Progenitor cell of endocrine pancreas (in vitro differentiated cells): ENCODE results near the gene TRIM41. TPM values are rescaled to one million over a fixed set of nuclear protein-coding genes. Genes with fewer than 3 reads are reported as not detected.
A peak's percentile ranks its signal among the peaks of the same experiment; 100 is the strongest.
"Not testable (repeated sequence)": the region's sequence is repeated elsewhere in the genome, so short reads cannot be mapped to it uniquely, and the experiment has no call there.

Experiments used
- DNase-seq: peaks from one replicate; pipeline ENCODE4 v3.0.0; 2021; ENCODE audit warnings: low spot score; ENCODE audit not compliant: unreplicated experiment
- H3K27ac Mint-ChIP-seq: 2 replicates; pipeline ENCODE4 v1.8.0; 2021; ENCODE audit warnings: mild to moderate bottlenecking, moderate library complexity, mixed read lengths
- H3K27me3 Mint-ChIP-seq: 2 replicates; pipeline ENCODE4 v1.8.0; 2021; ENCODE audit warnings: mixed read lengths
- H3K36me3 Mint-ChIP-seq: 2 replicates; pipeline ENCODE4 v1.8.0; 2022; ENCODE audit warnings: mixed read lengths; ENCODE audit not compliant: insufficient read depth
- H3K4me1 Mint-ChIP-seq: 2 replicates; pipeline ENCODE4 v1.8.0; 2021; ENCODE audit warnings: low read depth, mixed read lengths
- H3K4me3 Mint-ChIP-seq: 2 replicates; pipeline ENCODE4 v1.8.0; 2021; ENCODE audit warnings: low read depth, mild to moderate bottlenecking, moderate library complexity, mixed read lengths
- H3K9me3 Mint-ChIP-seq: 2 replicates; pipeline ENCODE4 v1.8.0; 2021; ENCODE audit warnings: low read depth, mixed read lengths
- CTCF ChIP-seq: fragments of 200-600 bp; sonication (generic); IDR thresholded peaks from one replicate; pipeline ENCODE4 v1.5.0; 2021; ENCODE audit warnings: antibody characterized with exemption, mild to moderate bottlenecking; ENCODE audit not compliant: unreplicated experiment
- total RNA-seq: library from RNA; stranded (reverse); gene quantifications from 2 replicates; pipeline ENCODE4 v1.2.1, GENCODE V29; 2021

Gene TRIM41
- total RNA-seq, 1 donor from 2014 or later: 37.6 TPM

DNA sequence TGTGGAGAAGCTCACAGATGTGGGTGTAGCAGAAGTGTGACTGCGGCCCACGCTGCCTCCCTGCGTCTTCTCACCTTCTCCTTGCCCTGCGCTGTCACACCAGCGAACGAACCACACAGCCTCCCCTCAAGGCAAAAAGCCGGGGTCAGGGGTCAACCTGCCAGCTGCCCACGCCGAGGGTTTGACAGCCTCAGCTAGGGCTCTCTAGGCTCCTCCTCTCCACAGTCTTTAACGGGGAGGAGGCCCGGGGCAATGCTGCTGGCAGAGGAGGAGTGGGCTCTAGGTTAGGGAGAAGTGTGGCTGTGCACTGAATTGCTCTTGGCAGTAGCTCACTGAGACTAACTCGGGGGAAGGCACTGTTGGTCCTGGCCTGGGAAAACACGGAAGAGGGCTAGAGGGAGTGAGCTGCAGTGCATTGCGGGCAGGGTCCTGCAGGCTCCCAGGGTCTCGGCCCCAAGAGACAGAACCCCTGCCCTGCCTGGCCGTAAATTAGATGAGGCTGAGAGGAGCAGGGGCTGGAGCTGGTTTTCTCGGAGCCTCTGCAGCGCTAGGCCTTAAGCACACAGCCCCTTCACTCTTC is 42.1 kb downstream of the TRIM41 start:
- Mint-ChIP-seq H3K9me3 (no peaks in the 10 kb centered on the region), H3K4me3 (no peak overlapping the region), H3K27me3 (no peaks in the 10 kb centered on the region), H3K36me3 (peaks cover 5% of the 10 kb centered on the region), H3K4me1 (peaks cover 20% of the 10 kb centered on the region), H3K27ac (no peak overlapping the region)
- no peak for TF ChIP-seq CTCF
- no peak for DNase-seq

DNA sequence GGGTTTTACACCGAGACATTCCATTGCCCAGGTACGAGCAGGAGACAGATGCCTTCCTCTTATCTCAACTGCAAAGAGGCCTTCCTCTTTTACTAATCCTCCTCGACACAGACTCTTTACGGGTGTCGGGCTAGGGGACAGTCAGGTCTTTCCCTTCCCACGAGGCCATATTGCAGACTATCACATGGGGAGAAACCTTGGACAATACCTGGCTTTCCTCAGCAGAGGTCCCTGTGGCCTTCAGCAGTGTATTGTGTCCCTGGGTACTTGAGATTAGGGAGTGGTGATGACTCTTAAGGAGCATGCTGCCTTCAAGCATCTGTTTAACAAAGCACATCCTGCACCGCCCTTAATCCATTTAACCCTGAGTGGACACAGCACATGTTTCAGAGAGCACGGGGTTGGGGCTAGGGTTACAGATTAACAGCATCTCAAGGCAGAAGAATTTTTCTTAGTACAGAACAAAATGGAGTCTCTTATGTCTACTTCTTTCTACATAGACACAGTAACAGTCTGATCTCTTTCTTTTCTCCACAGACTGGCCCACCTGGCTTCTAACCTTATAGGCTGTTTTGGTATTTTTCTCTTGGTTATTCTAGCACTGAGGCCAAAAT is 44.3 kb downstream of the TRIM41 start:
- not testable (repeated sequence) for DNase-seq, H3K4me3 Mint-ChIP-seq, H3K36me3 Mint-ChIP-seq, H3K27me3 Mint-ChIP-seq, H3K9me3 Mint-ChIP-seq
- Mint-ChIP-seq H3K4me1 (peaks cover 12% of the 10 kb centered on the region), H3K27ac (peak overlapping the region; percentile 75)
- TF ChIP-seq CTCF: peak; percentile 16

GRCh38 chr5:181267907-181268306 is 44.8 kb downstream of the TRIM41 start:
- H3K4me3 Mint-ChIP-seq, H3K36me3 Mint-ChIP-seq, H3K27me3 Mint-ChIP-seq, DNase-seq, H3K9me3 Mint-ChIP-seq: not testable (repeated sequence)
- Mint-ChIP-seq H3K4me1 (peaks cover 12% of the 10 kb centered on the region), H3K27ac (peak overlapping the region; percentile 7)

DNA sequence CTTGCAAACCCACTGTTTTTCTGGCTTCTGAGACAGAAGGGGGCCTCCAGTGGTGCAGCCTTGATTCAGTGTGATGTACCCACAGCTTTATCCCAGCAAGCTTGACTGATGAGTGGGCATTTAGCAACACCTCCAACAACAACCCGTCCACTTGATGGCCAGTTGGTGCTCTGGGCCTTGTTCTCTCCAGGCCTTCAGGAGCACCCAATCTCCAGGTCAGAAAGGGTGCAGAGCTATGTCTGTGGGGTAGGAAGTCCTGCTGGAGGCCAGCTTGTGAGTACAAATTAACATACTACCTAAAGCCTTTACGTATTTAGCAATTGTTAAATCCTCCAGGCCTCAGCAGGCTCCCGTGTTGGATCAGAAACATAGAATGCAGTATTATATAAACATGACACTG is 48.0 kb downstream of the TRIM41 start:
- no peaks in the 10 kb centered on the region for H3K27me3 Mint-ChIP-seq
- H3K9me3 Mint-ChIP-seq: no peaks in the 10 kb centered on the region
- no peak for TF ChIP-seq CTCF
- DNase-seq: no peak
- no peaks in the 10 kb centered on the region for H3K36me3 Mint-ChIP-seq
- H3K27ac Mint-ChIP-seq: no peak overlapping the region
- peaks cover 12% of the 10 kb centered on the region for H3K4me1 Mint-ChIP-seq
- no peak overlapping the region for H3K4me3 Mint-ChIP-seq

DNA sequence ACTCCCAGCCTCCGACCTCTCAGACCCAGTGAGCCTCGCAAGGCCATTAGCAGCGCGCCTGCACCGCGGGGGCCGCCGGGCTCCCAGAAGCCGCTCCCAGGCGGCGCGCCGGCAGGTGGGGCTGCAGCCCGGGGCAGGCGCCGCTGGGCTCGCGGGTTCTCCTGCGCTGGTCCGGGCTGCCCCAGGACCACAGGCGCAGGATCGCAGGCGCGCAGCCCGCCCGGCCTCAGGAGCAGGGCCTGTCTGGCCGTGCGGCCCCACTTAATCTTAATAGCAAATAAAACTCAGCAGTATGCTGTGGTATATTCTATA is 50.3 kb downstream of the TRIM41 start:
- not testable (repeated sequence) for H3K4me1 Mint-ChIP-seq, H3K36me3 Mint-ChIP-seq, H3K27me3 Mint-ChIP-seq, H3K9me3 Mint-ChIP-seq
- peak; percentile 51 for TF ChIP-seq CTCF
- peak overlapping the region; percentile 72 for H3K4me3 Mint-ChIP-seq
- DNase-seq: peak; percentile 48
- peak overlapping the region; percentile 93 for H3K27ac Mint-ChIP-seq

DNA sequence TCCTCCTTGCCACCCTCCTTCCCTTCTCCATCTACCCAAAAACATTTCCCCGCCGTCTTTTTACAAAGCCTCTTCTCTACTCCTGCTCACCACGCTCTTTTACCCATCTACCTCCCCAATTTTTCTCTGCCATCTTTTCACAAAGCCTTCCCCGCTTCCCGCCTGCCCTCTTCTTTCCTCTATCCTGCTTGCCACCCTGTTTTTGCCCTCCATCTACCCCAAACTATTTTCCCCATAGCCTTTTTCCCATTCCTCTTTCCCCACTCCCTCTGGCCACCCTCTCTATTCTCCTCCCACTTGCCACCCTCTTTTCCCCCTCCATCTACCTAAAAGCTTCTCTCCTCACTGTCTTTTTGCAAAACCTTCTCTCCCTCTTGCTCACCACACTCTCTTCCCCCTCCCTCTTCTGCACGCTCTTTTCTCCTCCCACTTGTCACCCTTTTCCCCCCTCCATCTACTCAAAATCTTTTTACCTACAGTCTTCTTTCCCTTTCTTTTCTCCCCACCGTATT is 57.2 kb downstream of the TRIM41 start:
- no peaks in the 10 kb centered on the region for H3K36me3 Mint-ChIP-seq
- no peak overlapping the region for H3K27ac Mint-ChIP-seq
- peaks cover 4% of the 10 kb centered on the region for H3K27me3 Mint-ChIP-seq
- TF ChIP-seq CTCF: no peak
- peaks cover 8% of the 10 kb centered on the region for H3K4me1 Mint-ChIP-seq
- DNase-seq: no peak
- H3K9me3 Mint-ChIP-seq: no peaks in the 10 kb centered on the region
- no peak overlapping the region for H3K4me3 Mint-ChIP-seq
